ENCODE measurements around the gene TMEM89. TPM values are rescaled to one million over a fixed set of nuclear protein-coding genes. Genes with fewer than 3 reads are reported as not detected.

The TMEM89 gene
- total RNA-seq, 1 experiment from 2014 or later = not detected

GRCh38 chr3:48591436-48591835 is 30.1 kb downstream of the TMEM89 start:
- no peak for TF ChIP-seq SIN3A (IDR thresholded peaks at IDR 0.05; ENCODE audit: borderline replicate concordance, insufficient read depth, low read depth, low read length)
- TF ChIP-seq POLR2AphosphoS5 (IDR thresholded peaks at IDR 0.05; ENCODE audit: low read depth, low read length) = no peak
- TF ChIP-seq TCF7L2 (IDR thresholded peaks at IDR 0.05; ENCODE audit: low read depth, low read length) = no peak
- no peak for TF ChIP-seq CTCF (IDR thresholded peaks at IDR 0.05)
- TF ChIP-seq REST (IDR thresholded peaks at IDR 0.05; ENCODE audit: insufficient read depth in 1 of 2, low read depth in 2 of 2, low read length in 1 of 2) = no peak
- Histone ChIP-seq H3K4me3 (ENCODE audit: low read depth in 2 of 2, low read length in 2 of 2) (no peak overlapping the region), H3K27me3 (ENCODE audit: control insufficient read depth, insufficient read depth, low read length) (no peaks in the 10 kb centered on the region), H3K9me3 (ENCODE audit: control insufficient read depth, insufficient read depth, low read depth, low read length) (no peaks in the 10 kb centered on the region), H3K4me1 (ENCODE audit: control insufficient read depth, insufficient read depth, low read length) (peaks cover 11% of the 10 kb centered on the region), H3K27ac (ENCODE audit: low read length) (no peak overlapping the region), H3K36me3 (ENCODE audit: control insufficient read depth, insufficient read depth, low read length) (no peaks in the 10 kb centered on the region)
- BruUV-seq (replicated peaks) = no TSS peak
- DNase-seq (ENCODE audit: low read depth, low spot score) (no peak), ATAC-seq (no peak)
- ChIA-PET POLR2A (no interaction called here), CTCF (no interaction called here)
- intact Hi-C loops (cut with micrococcal nuclease; ENCODE audit: unreplicated experiment) = no loop called here
- in situ Hi-C loops (cut with HindIII; ENCODE audit: low pct_unique_long_range_greater_than_20kb, low sequenced_read_pairs) = no loop called here

GRCh38 chr3:48588230-48588629 is 33.3 kb downstream of the TMEM89 start:
- no peak overlapping the region for H3K27ac ChIP-seq (ENCODE audit: low read length)
- H3K9me3 ChIP-seq (ENCODE audit: control insufficient read depth, insufficient read depth, low read depth, low read length) = no peaks in the 10 kb centered on the region
- ChIA-PET CTCF (no interaction called here), POLR2A (no interaction called here)
- H3K4me1 ChIP-seq (ENCODE audit: control insufficient read depth, insufficient read depth, low read length) = no peaks in the 10 kb centered on the region
- no peak overlapping the region for H3K4me3 ChIP-seq (ENCODE audit: low read depth in 2 of 2, low read length in 2 of 2)
- intact Hi-C loops (cut with micrococcal nuclease; ENCODE audit: unreplicated experiment) (no loop called here), in situ Hi-C loops (cut with HindIII; ENCODE audit: low pct_unique_long_range_greater_than_20kb, low sequenced_read_pairs) (no loop called here)
- BruUV-seq (replicated peaks) = no TSS peak
- no peak for ATAC-seq
- H3K27me3 ChIP-seq (ENCODE audit: control insufficient read depth, insufficient read depth, low read length) = no peaks in the 10 kb centered on the region
- no peak for TF ChIP-seq POLR2AphosphoS5 (IDR thresholded peaks at IDR 0.05; ENCODE audit: low read depth, low read length)
- TF ChIP-seq REST (IDR thresholded peaks at IDR 0.05; ENCODE audit: insufficient read depth in 1 of 2, low read depth in 2 of 2, low read length in 1 of 2) = no peak
- TF ChIP-seq CTCF (IDR thresholded peaks at IDR 0.05) = no peak
- TF ChIP-seq TCF7L2 (IDR thresholded peaks at IDR 0.05; ENCODE audit: low read depth, low read length) = no peak
- TF ChIP-seq SIN3A (IDR thresholded peaks at IDR 0.05; ENCODE audit: borderline replicate concordance, insufficient read depth, low read depth, low read length) = no peak
- DNase-seq (ENCODE audit: low read depth, low spot score) = no peak
- H3K36me3 ChIP-seq (ENCODE audit: control insufficient read depth, insufficient read depth, low read length) = no peaks in the 10 kb centered on the region

Data from Panc1 (cell line).